ENCODE measurements around the gene ADPRHL1.

ADPRHL1 gene

DNA sequence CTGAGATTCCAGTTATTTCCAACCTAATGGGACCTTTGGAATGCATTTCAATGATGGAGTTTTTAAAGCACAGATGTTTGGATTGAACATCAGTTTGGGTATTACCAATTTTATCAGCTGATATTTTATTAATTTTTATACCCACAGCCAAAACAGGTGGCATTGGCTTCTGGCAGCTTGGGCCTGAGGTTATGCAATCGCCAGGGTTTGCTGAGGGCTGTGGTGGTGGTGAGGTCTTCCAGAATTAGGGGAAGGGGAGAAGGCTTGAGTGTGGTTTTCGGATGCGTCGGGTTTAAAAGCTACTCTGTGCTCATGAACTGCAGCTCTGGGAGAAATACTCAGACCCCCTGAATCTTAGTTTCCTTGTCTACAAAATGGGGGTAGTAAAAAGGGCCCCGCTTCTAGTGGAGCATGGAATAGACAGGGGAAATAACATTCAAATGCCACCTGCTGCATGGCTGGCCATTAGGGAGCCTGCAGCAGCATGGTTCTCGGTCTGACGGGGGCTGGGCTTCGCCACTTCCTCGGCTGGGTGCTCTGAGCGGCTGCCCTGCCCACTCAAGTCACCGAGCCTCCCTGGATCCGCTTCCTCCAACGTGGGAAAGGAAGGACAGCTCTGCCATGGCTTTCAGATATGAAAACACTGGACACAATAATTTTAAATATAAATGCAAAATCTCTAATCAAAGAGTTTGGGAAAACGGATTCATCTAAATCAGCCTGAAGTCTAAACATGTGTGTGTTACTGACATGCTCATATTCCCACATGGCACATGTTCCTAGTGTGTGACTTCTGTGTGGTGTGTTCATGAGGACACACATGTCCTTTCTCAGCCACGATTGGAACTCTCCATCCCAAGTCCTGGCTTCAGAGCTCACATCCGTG, 35.2 kb downstream of the ADPRHL1 start:
- no peak for DNase-seq (ENCODE audit: low read depth in 1 of 2, low spot score in 1 of 2)

DNA sequence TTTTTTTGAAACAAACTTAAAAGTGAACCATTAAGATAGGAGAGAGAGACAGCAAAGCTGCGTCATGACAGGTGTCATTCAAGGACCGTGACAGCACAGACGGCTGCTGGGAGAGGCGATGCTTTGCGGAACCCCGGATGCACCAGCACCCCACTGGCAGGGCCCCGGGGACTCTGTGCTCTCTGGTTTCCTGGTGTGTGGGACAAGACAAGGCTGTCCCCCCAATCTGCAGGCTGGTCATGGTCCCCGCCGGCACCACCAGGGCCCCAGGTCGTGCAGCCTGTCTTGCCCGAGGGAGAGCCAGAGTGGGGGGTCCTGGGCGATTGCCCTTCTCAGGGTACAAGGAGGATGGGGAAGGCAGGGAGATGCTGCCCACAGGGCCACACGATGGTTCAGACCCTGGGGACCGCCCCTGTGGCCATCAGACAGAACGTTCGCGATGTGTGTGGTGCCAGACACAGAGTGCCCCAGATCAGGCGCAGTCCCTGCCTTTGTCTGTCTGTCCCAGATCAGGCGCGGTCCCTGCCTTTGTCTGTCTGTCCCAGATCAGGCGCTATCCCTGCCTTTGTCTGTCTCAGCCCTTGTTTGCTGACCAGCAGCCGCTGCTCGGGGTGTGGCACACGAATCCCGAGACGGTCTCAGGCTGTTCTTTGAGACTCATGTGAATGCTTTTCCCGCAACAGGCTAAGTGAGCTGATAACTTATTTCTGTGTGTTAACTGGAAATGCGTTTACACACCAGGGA, 36.1 kb downstream of the ADPRHL1 start:
- DNase-seq (ENCODE audit: low read depth in 1 of 2, low spot score in 1 of 2) = no peak

DNA sequence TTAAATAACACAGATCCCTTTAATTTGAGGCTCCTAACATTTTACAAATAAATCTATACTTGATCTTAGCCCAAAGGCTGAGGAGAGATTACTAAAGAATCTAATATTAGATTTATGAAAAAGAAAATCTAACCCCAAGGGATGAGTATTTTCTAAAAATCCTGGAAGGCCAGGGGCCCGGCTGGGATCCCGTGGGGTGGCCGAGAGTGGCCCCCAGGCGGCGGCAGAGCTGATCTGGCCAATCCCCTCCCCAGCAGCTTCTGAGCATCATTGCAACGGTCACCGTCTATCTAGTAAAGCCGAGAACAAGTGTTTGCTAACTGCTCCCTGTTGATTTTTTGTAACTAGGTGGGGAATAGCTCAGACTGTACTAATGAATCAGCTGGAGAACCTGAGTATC, 37.5 kb downstream of the ADPRHL1 start:
- no peak for DNase-seq (ENCODE audit: low read depth in 1 of 2, low spot score in 1 of 2)

DNA sequence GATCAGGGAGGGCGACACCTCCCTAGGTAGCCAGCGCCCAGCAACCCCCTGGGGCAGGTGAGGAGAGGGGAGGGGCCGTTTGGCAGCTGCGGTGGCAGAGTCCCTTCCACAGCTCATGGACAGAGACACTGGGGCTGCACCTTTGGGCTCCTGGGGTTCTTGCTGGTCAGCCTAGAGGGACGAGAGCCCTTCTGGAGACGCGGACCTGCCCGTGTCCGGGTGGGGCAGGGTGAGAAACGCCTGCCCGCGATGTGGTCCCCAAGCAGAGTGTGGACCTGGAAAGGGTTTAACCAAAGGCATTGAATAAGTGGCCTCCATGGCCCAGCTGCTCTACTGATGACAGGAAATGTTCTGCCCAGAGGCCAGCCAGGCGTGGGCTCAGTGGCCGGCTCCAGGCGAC, 38.3 kb downstream of the ADPRHL1 start:
- DNase-seq (ENCODE audit: low read depth in 1 of 2, low spot score in 1 of 2) = no peak

DNA sequence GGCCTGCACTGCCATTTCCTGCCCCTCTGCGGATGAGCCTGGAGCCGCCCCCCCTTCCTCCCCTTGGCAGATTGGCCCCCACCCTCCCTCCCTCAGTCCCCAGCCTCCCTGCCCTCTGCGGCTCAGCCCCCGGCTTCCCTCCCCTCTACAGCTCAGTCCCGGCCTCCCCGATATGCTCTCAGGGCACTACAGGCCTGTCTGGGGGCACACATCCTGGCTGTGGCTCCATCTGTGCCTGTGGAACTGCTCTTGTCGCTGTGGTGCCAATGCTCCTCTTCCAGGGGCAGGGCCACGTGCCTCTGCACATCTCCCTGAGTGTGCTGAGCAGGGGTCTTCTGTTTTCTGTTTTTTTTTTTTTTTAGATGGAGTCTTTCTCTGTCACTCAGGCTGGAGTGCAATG, 39.0 kb downstream of the ADPRHL1 start:
- DNase-seq (ENCODE audit: low read depth in 1 of 2, low spot score in 1 of 2) = no peak

DNA sequence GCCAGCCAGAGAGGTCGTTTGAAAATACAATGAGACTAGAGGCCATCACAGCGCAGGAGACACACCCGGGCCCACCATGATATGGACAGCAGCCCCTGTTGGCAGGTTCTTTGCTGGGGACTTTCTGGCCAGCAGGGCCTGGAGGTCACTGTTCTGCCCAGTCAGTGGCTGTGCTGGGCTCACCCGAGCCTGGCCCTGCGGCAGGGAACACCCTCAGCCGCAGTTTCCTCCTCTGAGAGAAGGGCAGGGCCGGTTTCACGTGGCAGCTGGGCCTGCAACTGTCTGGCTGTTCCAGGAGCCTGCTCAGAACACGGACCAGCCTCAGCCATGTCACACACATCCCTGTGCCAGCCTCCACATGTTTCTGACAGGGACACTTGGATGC, 39.4 kb downstream of the ADPRHL1 start:
- no peak for DNase-seq (ENCODE audit: low read depth in 1 of 2, low spot score in 1 of 2)

DNA sequence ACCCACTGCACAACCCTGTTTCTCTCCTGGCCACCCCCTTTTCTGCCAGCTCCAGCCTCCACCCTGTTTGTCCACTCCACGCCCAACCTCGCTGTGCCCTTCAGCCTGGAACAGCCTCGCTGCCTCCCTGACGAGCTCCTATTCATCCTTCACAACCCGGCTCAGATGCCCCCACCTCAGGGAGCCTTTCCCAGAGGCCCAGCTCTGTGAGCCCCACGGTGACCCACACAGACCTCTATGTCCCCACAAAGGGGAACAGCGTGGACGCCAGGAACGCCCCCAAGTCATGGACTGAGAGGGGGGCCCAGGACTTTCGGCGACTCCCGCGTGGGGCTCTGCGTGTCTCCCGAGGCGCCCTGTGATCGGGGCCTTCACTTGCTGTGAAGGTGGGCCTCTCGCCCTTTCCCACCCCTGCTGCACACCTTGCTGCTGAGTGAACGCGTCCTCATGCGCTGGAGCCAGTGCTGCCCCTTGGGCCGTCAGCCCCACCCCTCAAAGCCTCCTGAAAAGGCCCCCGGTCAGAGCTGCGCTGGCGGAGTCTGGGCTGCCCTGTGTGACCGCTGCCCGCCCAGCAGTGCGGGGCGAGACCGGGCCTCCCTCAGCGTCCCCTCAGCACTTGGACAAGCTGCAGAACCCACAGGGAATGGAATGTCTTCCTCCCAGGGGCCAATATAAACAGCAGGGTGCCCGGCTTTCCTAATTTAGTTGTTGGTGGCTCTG, 40.0 kb downstream of the ADPRHL1 start:
- DNase-seq (ENCODE audit: low read depth in 1 of 2, low spot score in 1 of 2) = no peak

DNA sequence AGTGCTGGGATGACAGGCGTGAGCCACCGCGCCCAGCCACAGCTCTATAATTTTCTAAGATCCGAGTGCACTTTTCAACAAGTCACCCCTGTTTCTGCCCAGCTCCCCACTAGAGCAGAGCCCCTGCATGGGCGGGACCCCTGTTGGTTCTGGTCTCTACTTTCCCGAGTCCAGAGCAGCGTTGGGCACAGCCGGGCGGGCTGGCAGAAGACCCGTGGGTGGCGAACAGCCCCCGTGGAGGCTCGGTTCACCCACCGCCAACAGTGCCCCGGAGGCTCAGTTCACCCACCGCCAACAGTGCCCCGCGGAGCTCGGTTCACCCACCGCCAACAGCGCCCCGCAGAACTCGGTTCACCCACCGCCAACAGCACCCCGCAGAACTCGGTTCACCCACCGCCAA, 40.8 kb downstream of the ADPRHL1 start:
- no peak for DNase-seq (ENCODE audit: low read depth in 1 of 2, low spot score in 1 of 2)

DNA sequence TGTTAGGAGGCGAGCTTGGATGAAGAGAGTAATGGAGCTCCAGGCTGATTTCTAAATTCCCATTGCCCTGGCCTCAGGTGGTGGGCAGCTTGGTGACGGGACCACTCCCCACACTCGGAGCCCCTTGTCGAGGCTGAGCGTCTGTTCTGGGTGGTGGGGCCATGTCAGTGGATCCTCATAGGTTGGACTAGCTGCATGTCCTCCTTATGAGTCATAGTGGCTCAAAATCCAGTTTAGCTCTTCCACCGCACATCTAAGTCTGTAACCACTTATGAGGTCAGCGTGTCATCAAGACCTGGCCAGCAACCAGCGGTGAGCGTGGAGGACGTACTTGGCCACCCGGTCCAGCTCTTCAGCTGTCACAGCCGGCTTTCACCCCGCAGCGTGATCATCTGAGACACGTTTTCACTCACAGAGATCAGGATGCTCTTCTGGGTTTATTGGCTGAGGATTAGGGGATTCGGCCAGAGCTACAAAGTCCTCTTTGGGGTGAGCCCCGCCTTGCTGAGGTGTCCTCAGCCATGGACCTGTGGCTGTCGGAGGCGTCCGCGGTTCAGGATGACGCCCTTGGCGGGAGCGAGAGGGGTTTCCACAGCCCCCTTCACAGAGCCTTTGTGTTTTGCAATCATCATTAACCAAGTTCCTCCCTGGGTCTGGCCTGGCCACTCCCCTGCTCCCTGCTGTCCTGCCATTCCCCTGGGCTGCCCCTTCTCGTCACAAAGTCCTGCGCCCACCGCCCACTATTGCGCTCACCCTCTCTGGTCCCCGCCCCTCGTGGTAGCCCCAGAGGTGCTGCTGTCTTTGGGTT, 41.9 kb downstream of the ADPRHL1 start:
- no peak for DNase-seq (ENCODE audit: low read depth in 1 of 2, low spot score in 1 of 2)

DNA sequence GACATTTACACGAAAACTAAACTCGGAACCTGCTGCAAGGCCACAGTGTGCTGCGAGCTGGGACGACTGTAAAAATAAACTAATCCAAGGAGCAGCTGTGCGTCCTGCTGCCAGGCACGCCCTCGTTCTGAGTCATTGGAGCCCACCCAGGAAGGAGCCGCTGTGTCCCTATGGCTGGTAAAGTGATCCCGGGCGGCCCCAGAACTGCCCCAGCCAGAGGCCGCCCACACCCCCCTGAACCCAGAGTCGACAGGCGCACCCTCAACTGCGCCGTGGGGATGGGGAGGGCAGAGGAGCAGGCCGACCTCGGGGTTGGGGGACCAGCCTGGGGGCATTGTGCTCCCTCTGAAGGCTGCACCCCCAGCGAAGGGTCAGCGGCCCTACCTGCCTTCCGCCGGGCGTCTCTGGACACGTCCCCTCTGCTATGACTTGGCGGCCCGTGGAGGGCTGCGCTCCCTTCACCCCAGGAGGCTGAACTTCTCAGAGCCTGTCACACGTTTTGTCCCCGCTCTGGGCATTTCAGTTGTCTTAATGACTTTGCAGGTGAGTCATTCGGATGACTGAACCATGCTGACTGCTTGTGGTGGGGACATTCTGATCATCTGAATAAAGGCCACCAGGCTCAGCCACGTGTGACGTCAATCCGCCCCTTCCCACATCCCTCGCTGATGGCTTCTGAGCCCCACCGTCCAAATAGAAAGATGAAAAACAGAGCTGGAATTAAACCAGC, 42.7 kb downstream of the ADPRHL1 start:
- no peak for DNase-seq (ENCODE audit: low read depth in 1 of 2, low spot score in 1 of 2)

DNA sequence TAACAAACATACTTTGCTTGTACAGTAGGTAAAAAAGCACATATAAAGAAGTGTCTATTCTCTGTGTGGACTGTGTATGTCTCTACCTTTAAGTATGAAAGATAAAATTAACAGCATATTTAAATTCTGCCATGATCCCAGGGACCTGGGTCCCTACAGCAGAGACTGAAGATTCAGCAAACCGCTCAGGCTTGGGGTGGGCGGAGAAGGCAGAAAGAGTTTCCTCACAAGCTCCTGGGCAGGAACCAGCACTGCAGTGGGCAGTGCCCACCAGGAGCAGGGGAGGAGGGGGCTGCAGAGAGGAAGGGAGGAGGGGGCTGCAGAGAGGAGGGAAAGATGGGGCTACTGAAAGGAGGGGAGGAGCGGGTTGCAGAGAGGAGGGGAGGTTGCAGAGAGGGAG, 44.7 kb downstream of the ADPRHL1 start:
- DNase-seq (ENCODE audit: low read depth in 1 of 2, low spot score in 1 of 2) = no peak

DNA sequence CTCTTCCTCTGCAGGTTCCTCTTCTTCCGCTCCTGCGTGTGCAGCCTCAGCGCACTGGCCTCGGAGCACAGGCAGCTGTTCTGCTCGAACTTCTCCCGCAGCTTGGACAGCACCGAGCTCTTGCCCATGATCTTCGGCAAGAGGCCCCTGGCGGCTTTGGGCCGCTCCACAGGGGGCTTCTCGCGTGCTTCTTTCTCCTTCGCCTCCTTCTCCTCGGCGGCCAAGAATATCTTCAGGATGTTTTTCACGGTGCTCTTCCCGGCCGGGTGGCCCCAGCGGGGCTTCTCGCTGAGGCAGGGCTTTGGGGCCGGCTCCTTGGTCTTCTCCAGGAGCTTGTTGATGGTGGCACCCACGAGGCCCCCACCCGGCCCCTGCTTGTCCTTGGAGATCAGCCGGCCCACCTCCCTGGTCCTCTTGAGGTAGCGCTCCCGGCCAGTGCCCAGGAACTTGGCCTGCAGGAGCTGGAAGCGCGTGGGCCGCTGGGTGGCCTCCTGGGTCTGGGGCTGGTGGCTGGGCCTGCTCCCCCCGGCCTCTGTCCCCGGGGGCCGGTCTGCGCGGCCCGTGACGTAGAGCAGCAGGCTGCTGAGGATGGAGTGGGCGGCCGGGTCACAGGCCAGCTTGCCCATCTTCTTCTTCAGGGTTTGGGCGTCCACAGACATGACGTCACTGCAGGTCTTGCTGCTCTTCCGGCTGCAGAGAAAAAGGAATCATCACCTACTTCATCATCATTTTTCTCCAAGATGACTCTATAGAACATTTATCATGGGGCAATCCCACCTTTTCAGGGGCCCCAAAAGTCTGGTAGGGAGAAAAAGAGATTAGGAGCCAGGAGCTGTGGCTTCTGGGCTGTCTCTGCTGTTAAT, 45.5 kb downstream of the ADPRHL1 start:
- no peak for DNase-seq (ENCODE audit: low read depth in 1 of 2, low spot score in 1 of 2)

DNA sequence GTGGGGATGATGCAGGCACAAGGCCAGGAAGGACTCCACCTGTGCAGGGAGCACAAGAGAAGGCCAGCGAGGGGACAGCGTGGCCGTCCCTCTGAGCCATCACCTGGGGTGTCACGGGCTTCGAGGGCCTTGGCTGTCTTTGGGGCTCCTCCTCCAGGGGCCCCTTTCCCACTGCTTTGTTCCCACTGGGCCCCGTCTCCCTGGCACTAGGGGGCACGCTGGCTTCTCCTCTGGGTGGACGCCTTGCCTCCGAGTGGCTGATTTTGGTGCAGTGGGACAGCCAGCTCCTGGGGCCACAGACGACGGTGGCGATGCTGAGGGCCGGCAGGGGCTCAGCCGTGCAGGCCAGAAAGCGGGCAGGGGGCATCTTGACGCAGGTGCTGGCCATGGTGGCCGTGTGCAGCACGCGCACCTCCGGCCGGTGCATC, 46.2 kb downstream of the ADPRHL1 start:
- no peak for DNase-seq (ENCODE audit: low read depth in 1 of 2, low spot score in 1 of 2)

DNA sequence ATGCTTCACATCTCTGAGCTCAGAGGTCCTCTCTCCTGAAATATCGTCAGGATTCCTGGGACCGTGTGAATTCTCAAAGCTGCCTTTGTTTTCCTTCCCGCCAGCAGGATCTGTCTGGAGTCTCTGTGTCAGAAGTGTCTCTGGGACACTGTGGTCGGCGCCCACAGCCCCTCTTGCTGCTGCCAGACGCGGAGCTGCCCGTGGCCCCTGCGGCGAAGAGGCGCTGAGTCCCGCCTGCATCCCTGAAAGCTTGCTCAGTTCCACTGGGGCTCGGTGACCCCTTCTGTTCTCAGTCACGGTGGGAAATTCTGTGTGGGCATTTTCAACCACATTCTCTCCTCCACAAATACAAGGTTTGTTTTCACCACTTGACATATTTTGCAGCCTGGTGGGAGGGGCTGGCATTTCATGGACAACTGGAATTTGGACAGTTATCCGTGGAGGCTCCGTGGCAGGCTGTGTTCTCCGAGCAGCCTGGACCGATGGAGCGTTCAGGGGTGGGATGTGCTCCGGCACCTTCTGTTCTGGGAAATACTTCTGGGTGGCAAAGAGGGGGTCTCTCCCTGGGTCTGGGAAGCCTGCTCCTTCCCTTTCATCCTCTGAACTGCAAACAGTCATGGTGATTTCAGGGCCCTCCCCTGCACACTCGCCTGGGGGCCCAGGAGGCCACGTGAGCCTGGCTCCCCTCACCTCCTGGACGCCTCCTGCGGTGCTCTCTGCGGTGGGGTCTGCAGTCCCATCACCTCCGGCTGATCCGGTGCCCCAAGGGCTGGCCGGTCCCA, 46.8 kb downstream of the ADPRHL1 start:
- DNase-seq (ENCODE audit: low read depth in 1 of 2, low spot score in 1 of 2) = no peak

DNA sequence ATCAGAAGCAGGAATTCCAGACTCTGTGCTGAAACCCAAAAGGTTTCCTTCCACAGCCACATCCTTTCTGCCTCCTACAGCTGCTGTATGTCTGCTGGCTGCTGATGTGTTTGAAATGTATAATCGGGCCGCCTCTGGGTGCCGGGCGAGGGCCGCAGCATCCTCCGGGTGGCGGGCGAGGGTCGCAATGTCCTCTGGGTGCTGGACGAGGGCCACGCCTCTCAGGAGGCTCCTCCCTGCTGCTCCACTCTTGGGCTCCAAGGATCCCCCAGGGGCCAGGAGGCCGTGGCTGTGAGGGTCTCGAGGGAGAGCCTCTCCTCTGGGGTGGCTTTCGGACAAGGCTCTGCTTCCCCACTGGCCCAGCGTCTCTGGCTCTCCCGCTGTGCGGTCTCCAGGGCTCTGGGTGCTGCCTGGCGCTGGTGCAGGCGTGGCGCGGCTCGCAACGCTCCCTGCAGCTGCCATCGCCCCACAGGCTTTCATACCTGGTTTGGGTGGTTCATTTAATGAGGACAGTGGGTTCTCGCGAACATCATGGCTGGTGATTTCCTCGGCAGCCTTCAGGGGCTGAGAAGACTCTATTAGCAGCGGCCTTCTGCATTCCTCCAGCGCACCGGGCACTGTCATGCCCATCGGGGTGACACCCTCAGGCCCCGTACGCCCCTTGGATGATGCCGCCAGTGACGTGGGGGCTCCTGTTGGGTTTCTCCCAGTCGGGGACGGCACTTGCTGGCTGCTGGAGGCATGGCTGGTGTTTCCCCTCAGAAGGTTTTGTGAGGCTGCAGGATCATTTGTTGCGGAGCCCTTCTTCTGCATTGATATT, 47.6 kb downstream of the ADPRHL1 start:
- no peak for DNase-seq (ENCODE audit: low read depth in 1 of 2, low spot score in 1 of 2)

DNA sequence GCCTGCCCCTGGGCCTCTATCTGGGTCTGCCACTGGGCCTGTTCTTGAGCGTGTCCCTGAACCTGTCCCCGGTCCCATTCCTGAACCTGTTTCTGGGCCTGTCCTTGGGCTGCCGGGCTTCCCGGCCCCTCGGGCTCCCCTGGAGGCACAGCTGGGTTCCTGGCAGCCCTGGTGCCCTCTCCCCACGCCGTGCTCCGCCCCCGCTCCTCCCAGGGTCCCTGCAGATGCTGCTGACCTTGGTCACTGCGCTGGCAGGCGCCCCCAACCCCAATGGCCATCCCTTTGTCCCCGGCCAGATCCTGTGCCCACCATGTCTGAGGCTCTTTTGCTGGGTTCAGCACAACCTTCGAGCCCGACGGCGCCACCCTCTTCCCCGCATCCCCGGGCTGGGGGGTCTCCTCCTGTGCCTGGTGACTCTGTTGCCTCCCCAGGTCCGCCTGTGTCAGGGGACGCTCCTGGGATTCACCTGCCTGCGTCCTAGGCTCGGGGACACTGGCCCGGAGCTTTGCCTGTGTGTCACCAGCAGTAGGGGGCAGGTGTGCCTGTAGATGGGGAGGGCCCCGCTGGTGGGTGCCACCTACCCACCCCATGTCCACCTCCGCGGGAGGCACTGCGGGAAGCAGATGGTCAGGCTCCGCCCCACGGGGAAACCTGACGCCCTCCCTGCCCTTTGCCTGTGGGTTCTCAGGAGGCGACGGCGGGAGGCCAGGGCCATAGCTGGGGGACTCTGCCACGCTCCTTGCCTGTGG, 48.4 kb downstream of the ADPRHL1 start:
- no peak for DNase-seq (ENCODE audit: low read depth in 1 of 2, low spot score in 1 of 2)

DNA sequence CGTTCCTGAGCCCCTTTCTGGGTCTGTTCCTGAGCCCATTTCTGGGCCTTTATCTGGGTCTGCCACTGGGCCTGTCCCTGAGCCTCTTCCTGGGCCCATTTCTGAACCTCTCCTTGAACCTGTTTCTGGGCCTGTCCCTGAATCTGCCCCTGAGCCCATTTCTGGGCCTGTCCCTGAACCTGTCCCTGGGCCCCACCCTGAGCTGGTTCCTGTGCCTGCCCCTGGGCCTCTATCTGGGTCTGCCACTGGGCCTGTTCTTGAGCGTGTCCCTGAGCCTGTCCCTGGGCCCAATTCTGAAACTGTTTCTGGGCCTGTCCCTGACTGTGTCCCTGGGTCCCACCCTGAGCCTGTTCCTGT, 48.9 kb downstream of the ADPRHL1 start:
- no peak for DNase-seq (ENCODE audit: low read depth in 1 of 2, low spot score in 1 of 2)
